OCI-LY1 (cell line): ENCODE results near the gene TBC1D22B.

Experiments
- H2AFZ ChIP-seq: fragments of 200-600 bp; sonication (generic), shearing (Covaris generic); 2 replicates; pipeline ENCODE4 v1.6.0; 2014; ENCODE audit warnings: antibody characterized with exemption, mild to moderate bottlenecking, low read length
- H3F3A ChIP-seq: fragments of 200-600 bp; sonication (generic), shearing (Covaris generic); 2 replicates; pipeline ENCODE4 v1.6.0; 2014; ENCODE audit warnings: mild to moderate bottlenecking, antibody characterized with exemption, low read length, moderate library complexity; ENCODE audit not compliant: insufficient read depth
- H3K27ac ChIP-seq: fragments of 200-600 bp; sonication (generic); 2 replicates; pipeline ENCODE4 v1.5.1; 2014; ENCODE audit warnings: low read length, mixed run types, mild to moderate bottlenecking, low read depth; ENCODE audit not compliant: poor library complexity, severe bottlenecking
- H3K27me3 ChIP-seq: fragments of 200-600 bp; sonication (generic); 2 replicates; pipeline ENCODE4 v1.6.0; 2014; ENCODE audit warnings: antibody characterized with exemption, mild to moderate bottlenecking, low read length, moderate library complexity; ENCODE audit not compliant: insufficient read depth
- H3K36me3 ChIP-seq: fragments of 200-600 bp; sonication (generic); 2 replicates; pipeline ENCODE4 v1.6.1; 2014; ENCODE audit warnings: mild to moderate bottlenecking, antibody characterized with exemption, low read length, moderate library complexity, mixed read lengths; ENCODE audit not compliant: insufficient read depth
- H3K4me1 ChIP-seq: fragments of 200-600 bp; sonication (generic); 2 replicates; pipeline ENCODE4 v1.5.1; 2014; ENCODE audit warnings: mild to moderate bottlenecking, low read length, moderate library complexity; ENCODE audit not compliant: insufficient read depth, severe bottlenecking
- H3K4me2 ChIP-seq: fragments of 200-600 bp; sonication (generic), shearing (Covaris generic); 2 replicates; pipeline ENCODE4 v1.6.1; 2014; ENCODE audit warnings: low read length
- H3K4me3 ChIP-seq: fragments of 200-600 bp; sonication (generic); 2 replicates; pipeline ENCODE4 v1.5.1; 2014; ENCODE audit warnings: low read length, low read depth, mild to moderate bottlenecking, mixed read lengths; ENCODE audit not compliant: poor library complexity, severe bottlenecking
- H3K79me2 ChIP-seq: fragments of 200-600 bp; shearing (Covaris generic); 2 replicates; pipeline ENCODE4 v1.6.1; 2016; ENCODE audit warnings: mixed run types, low read length, mixed read lengths; ENCODE audit not compliant: insufficient read depth
- H3K9ac ChIP-seq: fragments of 200-600 bp; sonication (generic), shearing (Covaris generic); 2 replicates; pipeline ENCODE4 v1.6.1; 2014; ENCODE audit warnings: mild to moderate bottlenecking, low read length, mixed read lengths
- H3K9me2 ChIP-seq: fragments of 200-600 bp; sonication (generic), shearing (Covaris generic); 2 replicates; pipeline ENCODE4 v1.6.1; 2014; ENCODE audit warnings: low read depth, mild to moderate bottlenecking, low read length, mixed read lengths
- H3K9me3 ChIP-seq: fragments of 200-600 bp; shearing (Covaris generic); 2 replicates; pipeline ENCODE4 v1.6.1; 2014; ENCODE audit warnings: low read length, mixed read lengths
- H4K20me1 ChIP-seq: fragments of 200-600 bp; sonication (generic), shearing (Covaris generic); 2 replicates; pipeline ENCODE4 v1.6.0; 2016; ENCODE audit warnings: mild to moderate bottlenecking, low read length; ENCODE audit not compliant: insufficient read depth
- CTCF ChIP-seq: fragments of 200-600 bp; sonication (generic), shearing (Covaris generic); IDR thresholded peaks from 2 replicates; pipeline ENCODE4 v1.5.1; 2017; ENCODE audit warnings: mild to moderate bottlenecking, antibody characterized with exemption, low read length, moderate library complexity, mixed read lengths
- EZH2 ChIP-seq: fragments of 200-600 bp; sonication (generic), shearing (Covaris generic); IDR thresholded peaks from 2 replicates; pipeline ENCODE4 v1.8.0; 2017; ENCODE audit warnings: borderline replicate concordance, mixed run types, mild to moderate bottlenecking, antibody characterized with exemption, low read length, moderate library complexity, mixed read lengths

Gene TBC1D22B

GRCh38 chr6:37257320-37257633, 295 bp upstream of the TBC1D22B start:
- Histone ChIP-seq H4K20me1 (no peaks in the 10 kb centered on the region), H3K9ac (peak overlapping the region; percentile 39; the same call in 1 of the 2 replicates), H3K4me3 (peak overlapping the region; percentile 94), H3K36me3 (no peaks in the 10 kb centered on the region), H3K9me3 (no peaks in the 10 kb centered on the region), H3F3A (no peaks in the 10 kb centered on the region), H2AFZ (peak overlapping the region; percentile 97; the same call in 1 of the 2 replicates), H3K9me2 (no peaks in the 10 kb centered on the region), H3K79me2 (peaks cover 21% of the 10 kb centered on the region), H3K27me3 (no peaks in the 10 kb centered on the region), H3K4me2 (peak overlapping the region; percentile 81), H3K4me1 (peaks cover 28% of the 10 kb centered on the region), H3K27ac (no peak overlapping the region)
- no peak for TF ChIP-seq CTCF
- TF ChIP-seq EZH2 = no peak

GRCh38 chr6:37258405-37259105, 983 bp downstream of the TBC1D22B start:
- Histone ChIP-seq H3K9me2 (no peaks in the 10 kb centered on the region), H4K20me1 (no peaks in the 10 kb centered on the region), H3K9ac (peak overlapping the region; percentile 92), H3K79me2 (peaks cover 27% of the 10 kb centered on the region), H3K27me3 (no peaks in the 10 kb centered on the region), H3F3A (no peaks in the 10 kb centered on the region), H3K4me3 (peak overlapping the region; percentile 94), H3K4me2 (peak overlapping the region; percentile 81), H3K36me3 (no peaks in the 10 kb centered on the region), H3K9me3 (no peaks in the 10 kb centered on the region), H3K27ac (peak overlapping the region; percentile 45), H3K4me1 (peaks cover 28% of the 10 kb centered on the region), H2AFZ (no peak overlapping the region)
- TF ChIP-seq EZH2 = no peak
- no peak for TF ChIP-seq CTCF

- H3K4me3 ChIP-seq = peak overlapping the region; percentile 94
- H3K27me3 ChIP-seq = no peaks in the 10 kb centered on the region
- H3K4me1 ChIP-seq = peaks cover 28% of the 10 kb centered on the region
- H3K27ac ChIP-seq = peak overlapping the region; percentile 42
- peak overlapping the region; percentile 81 for H3K4me2 ChIP-seq
- no peaks in the 10 kb centered on the region for H3F3A ChIP-seq
- H3K79me2 ChIP-seq = peaks cover 32% of the 10 kb centered on the region
- H3K9me2 ChIP-seq = no peaks in the 10 kb centered on the region
- H2AFZ ChIP-seq = no peak overlapping the region
- H3K9me3 ChIP-seq = no peaks in the 10 kb centered on the region
- no peaks in the 10 kb centered on the region for H4K20me1 ChIP-seq
- peak overlapping the region; percentile 8; the same call in 1 of the 2 replicates for H3K9ac ChIP-seq
- TF ChIP-seq CTCF = no peak
- no peaks in the 10 kb centered on the region for H3K36me3 ChIP-seq
Observed at GRCh38 chr6:37259191-37259590, 1.6 kb downstream of the TBC1D22B start.
